B cell (primary cell): ENCODE data around the gene ANKRD9. TPM values are rescaled to one million over a fixed set of nuclear protein-coding genes. Genes with fewer than 3 reads are reported as not detected.

Experiments used
- ATAC-seq: fragments of 200-7000 bp; cut with Tn5 transposase; one replicate; pipeline ENCODE4 v1.10.0; 2021; ENCODE audit warnings: low read depth, mild to moderate bottlenecking, moderate number of reproducible peaks, moderate library complexity
- CTCF ChIA-PET: fragments of 350-600 bp; sonication (Branson Sonifier 250); formaldehyde crosslinking; loops from one replicate; lab custom pipeline; 2021; ENCODE audit warnings: antibody characterized with exemption, inconsistent platforms; lab: Charles Lee
- POLR2A ChIA-PET: fragments of 350-600 bp; sonication (Branson Sonifier 250); formaldehyde crosslinking; loops from one replicate; lab custom pipeline; 2021; ENCODE audit warnings: antibody characterized with exemption; lab: Charles Lee
- DNase-seq: peaks from one replicate; pipeline ENCODE4 v3.0.0; 2013
- H2AFZ ChIP-seq: 2 replicates; pipeline ENCODE4 v1.6.1; 2012; ENCODE audit warnings: mild to moderate bottlenecking, low read depth, low read length; ENCODE audit not compliant: insufficient read depth, poor library complexity, severe bottlenecking
- H3K27ac ChIP-seq, 2 donors: 1 replicate in 1 of 2; 2 replicates in 1 of 2; pipeline ENCODE4 v1.5.1; 2012 to 2013; ENCODE audit warnings: low read length in 2 of 2, mild to moderate bottlenecking in 2 of 2, moderate library complexity in 1 of 2
- H3K27me3 ChIP-seq, 4 experiments: fragments of 200-600 bp in 1 of 4; sonication (generic) in 1 of 4; replicated peaks in 1 of 4; 1 replicate in 2 of 4; 2 replicates in 2 of 4; pipeline versions ENCODE4 v1.6.1 to v1.7.0; 2013 to 2016; ENCODE audit warnings: low read length in 3 of 4, mild to moderate bottlenecking in 2 of 4, mixed read lengths in 1 of 4, moderate library complexity in 1 of 4; ENCODE audit not compliant: insufficient read depth in 4 of 4, control insufficient read depth in 3 of 4; ENCODE audit errors: control extremely low read depth in 1 of 4
- H3K36me3 ChIP-seq, 2 experiments: replicated peaks in 1 of 2; 1 replicate in 1 of 2; 2 replicates in 1 of 2; pipeline versions ENCODE4 v1.6.1 to v1.7.1; 2013; ENCODE audit warnings: low read length in 1 of 2; ENCODE audit not compliant: insufficient read depth in 2 of 2, control insufficient read depth in 1 of 2; ENCODE audit errors: control extremely low read depth in 1 of 2, extremely low read depth in 1 of 2
- H3K4me1 ChIP-seq, 2 donors: fragments of 200-600 bp in 1 of 2; sonication (generic) in 1 of 2; 1 replicate in 1 of 2; 2 replicates in 1 of 2; pipeline versions ENCODE4 v1.5.1 to v1.6.1; 2013 to 2017; ENCODE audit warnings: low read length in 2 of 2; ENCODE audit not compliant: control insufficient read depth in 2 of 2, insufficient read depth in 2 of 2
- H3K4me2 ChIP-seq: replicated peaks from 2 replicates; pipeline ENCODE3; 2012; ENCODE audit warnings: mild to moderate bottlenecking, low read depth, low read length; ENCODE audit not compliant: poor library complexity, severe bottlenecking
- H3K4me3 ChIP-seq, 5 experiments: fragments of 200-600 bp in 1 of 5; sonication (generic) in 1 of 5; 1 replicate in 3 of 5; 2 replicates in 2 of 5; pipeline versions ENCODE4 v1.5.1 to v1.7.0; 2011 to 2016; ENCODE audit warnings: low read length in 4 of 5, mild to moderate bottlenecking in 4 of 5, low read depth in 2 of 5, control low read depth in 1 of 5, moderate library complexity in 1 of 5; ENCODE audit not compliant: insufficient read depth in 1 of 5; ENCODE audit errors: control extremely low read depth in 1 of 5, extremely low read depth in 1 of 5
- H3K79me2 ChIP-seq: fragments of 200-600 bp; sonication (generic); one replicate; pipeline ENCODE4 v1.6.0; 2016; ENCODE audit warnings: low read length; ENCODE audit not compliant: control insufficient read depth, insufficient read depth
- H3K9ac ChIP-seq: fragments of 200-600 bp; sonication (generic); 2 replicates; pipeline ENCODE4 v1.6.1; 2017; ENCODE audit warnings: mild to moderate bottlenecking, low read length, moderate library complexity
- H3K9me3 ChIP-seq, 3 donors: one replicate each; pipeline versions ENCODE4 v1.6.1 to v1.7.1; 2013; ENCODE audit warnings: low read length in 2 of 3; ENCODE audit not compliant: control insufficient read depth in 2 of 3, insufficient read depth in 1 of 3; ENCODE audit errors: control extremely low read depth in 1 of 3
- H4K20me1 ChIP-seq: 2 replicates; pipeline ENCODE4 v1.6.0; 2012; ENCODE audit warnings: mild to moderate bottlenecking, low read length; ENCODE audit not compliant: insufficient read depth, control insufficient read depth, poor library complexity, severe bottlenecking
- H3K27ac Mint-ChIP-seq: one replicate; pipeline ENCODE4 v1.8.0; 2021; ENCODE audit warnings: mixed read lengths
- H3K27me3 Mint-ChIP-seq: one replicate; pipeline ENCODE4 v1.8.0; 2021; ENCODE audit warnings: mixed read lengths
- H3K4me1 Mint-ChIP-seq: one replicate; pipeline ENCODE4 v1.8.0; 2021; ENCODE audit warnings: mixed read lengths
- H3K4me3 Mint-ChIP-seq: one replicate; pipeline ENCODE4 v1.8.0; 2021; ENCODE audit warnings: mixed read lengths
- H3K9me3 Mint-ChIP-seq: one replicate; pipeline ENCODE4 v1.8.0; 2022; ENCODE audit warnings: mixed read lengths; ENCODE audit not compliant: insufficient read depth
- EZH2 ChIP-seq: IDR thresholded peaks from 2 replicates; pipeline ENCODE4 v1.6.1; 2012; ENCODE audit warnings: borderline replicate concordance, low read depth, mild to moderate bottlenecking, moderate library complexity, low read length; ENCODE audit not compliant: insufficient read depth, poor library complexity, severe bottlenecking
- WGBS: methylation state at CpG from one replicate; pipeline ENCODE4 v1.1.5; 2013; ENCODE audit warnings: missing lambda C conversion rate; ENCODE audit not compliant: insufficient coverage; 5-methylcytosine and 5-hydroxymethylcytosine counted together
- intact Hi-C: fragments of 100-400 bp; cut with micrococcal nuclease; formaldehyde crosslinking; loops from one replicate; pipeline ENCODE4 v1.10.0; 2022
- polyA plus RNA-seq: library from polyadenylated mRNA; depleted of rRNA; stranded (reverse); fragments of >200 nt; gene quantifications from 2 replicates; pipeline ENCODE4 v1.2.3, GENCODE V29; 2012
- total RNA-seq, 2 donors: library from RNA; stranded (reverse); fragments of 120-200 nt in 1 of 2; gene quantifications; 1 replicate in 1 of 2; 2 replicates in 1 of 2; pipeline versions ENCODE4 v1.2.3 to v1.2.4, GENCODE V29; 2013 to 2022
- TF ChIP-seq, protein P1 (sequence below): fragments of 200-600 bp; IDR thresholded peaks from one replicate; pipeline ENCODE4 v1.8.0; 2022; ENCODE audit warnings: antibody characterized with exemption, mild to moderate bottlenecking

Gene ANKRD9
- total and polyA plus RNA-seq, 2 donors (not counting 1 experiment from before 2014, with no cell fraction given) = 1.4 to 1.5 TPM

DNA sequence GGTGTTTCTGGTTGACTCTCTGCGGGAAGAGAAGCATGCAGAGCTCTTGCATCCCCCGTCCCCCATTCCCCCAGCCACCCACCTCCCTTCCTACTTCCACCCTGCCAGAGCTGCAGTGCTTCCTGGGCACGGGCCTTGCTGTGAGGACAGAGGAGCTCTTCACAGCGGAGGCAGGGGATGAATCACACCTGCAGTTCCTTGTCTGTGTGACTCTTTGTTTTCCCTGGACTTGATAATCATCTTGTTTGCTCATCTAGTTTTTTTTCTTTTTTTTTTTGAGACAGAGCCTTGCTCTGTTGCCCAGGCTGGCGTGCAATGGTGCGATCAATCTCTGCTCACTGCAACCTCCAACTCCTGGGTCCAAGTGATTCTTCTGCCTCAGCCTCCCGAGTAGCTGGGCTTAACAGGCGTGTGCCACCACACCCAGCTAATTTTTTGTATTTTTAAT lies 27.8 kb downstream of the ANKRD9 start:
- ChIA-PET CTCF (no interaction called here), POLR2A (no interaction called here)
- H3K27ac Mint-ChIP-seq = no peak overlapping the region
- intact Hi-C loops = no loop called here
- no peak overlapping the region for H2AFZ ChIP-seq
- no peaks in the 10 kb centered on the region for H3K4me1 Mint-ChIP-seq
- no peaks in the 10 kb centered on the region for H3K27me3 Mint-ChIP-seq
- no peaks in the 10 kb centered on the region for H3K27me3 ChIP-seq
- ATAC-seq (no peak), DNase-seq (no peak)
- H3K9ac ChIP-seq = no peak overlapping the region
- H3K4me1 ChIP-seq = no peaks in the 10 kb centered on the region
- H4K20me1 ChIP-seq = no peaks in the 10 kb centered on the region
- no peaks in the 10 kb centered on the region for H3K79me2 ChIP-seq
- H3K36me3 ChIP-seq = no peaks in the 10 kb centered on the region
- no peak overlapping the region for H3K27ac ChIP-seq
- no peak overlapping the region for H3K4me2 ChIP-seq
- peaks cover 0 to 18% (median 4%) of the 10 kb centered on the region in 3 donors for H3K9me3 ChIP-seq
- no peak for TF ChIP-seq EZH2
- TF ChIP-seq, protein P1, sequence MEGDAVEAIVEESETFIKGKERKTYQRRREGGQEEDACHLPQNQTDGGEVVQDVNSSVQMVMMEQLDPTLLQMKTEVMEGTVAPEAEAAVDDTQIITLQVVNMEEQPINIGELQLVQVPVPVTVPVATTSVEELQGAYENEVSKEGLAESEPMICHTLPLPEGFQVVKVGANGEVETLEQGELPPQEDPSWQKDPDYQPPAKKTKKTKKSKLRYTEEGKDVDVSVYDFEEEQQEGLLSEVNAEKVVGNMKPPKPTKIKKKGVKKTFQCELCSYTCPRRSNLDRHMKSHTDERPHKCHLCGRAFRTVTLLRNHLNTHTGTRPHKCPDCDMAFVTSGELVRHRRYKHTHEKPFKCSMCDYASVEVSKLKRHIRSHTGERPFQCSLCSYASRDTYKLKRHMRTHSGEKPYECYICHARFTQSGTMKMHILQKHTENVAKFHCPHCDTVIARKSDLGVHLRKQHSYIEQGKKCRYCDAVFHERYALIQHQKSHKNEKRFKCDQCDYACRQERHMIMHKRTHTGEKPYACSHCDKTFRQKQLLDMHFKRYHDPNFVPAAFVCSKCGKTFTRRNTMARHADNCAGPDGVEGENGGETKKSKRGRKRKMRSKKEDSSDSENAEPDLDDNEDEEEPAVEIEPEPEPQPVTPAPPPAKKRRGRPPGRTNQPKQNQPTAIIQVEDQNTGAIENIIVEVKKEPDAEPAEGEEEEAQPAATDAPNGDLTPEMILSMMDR = no peak
- WGBS = 94% methylated on average over 6 of the region's 8 CpGs
- no peak overlapping the region for H3K4me3 ChIP-seq
- peaks cover 4% of the 10 kb centered on the region for H3K9me3 Mint-ChIP-seq
- H3K4me3 Mint-ChIP-seq = no peak overlapping the region

DNA sequence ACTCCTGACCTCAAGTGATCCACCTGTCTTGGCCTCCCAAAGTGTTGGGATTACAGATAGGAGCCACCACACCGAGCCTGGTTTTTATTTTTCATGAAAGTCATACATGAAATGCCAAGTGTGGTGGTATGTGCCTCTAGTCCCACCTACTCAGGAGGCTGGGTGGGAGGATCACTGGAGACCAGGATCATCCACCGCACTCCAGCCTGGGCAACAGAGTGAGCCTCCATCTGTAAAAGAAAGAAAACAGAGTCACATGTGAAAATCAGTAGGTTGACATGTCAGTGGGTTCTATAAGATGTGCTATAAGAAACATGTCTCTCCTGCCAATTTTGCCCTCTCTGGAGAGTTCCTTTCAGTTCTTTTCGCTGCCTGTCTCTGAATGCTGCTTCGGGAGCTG lies 28.2 kb downstream of the ANKRD9 start:
- no peak for DNase-seq
- no peaks in the 10 kb centered on the region for H3K27me3 ChIP-seq
- H4K20me1 ChIP-seq = no peaks in the 10 kb centered on the region
- H3K9me3 ChIP-seq = peaks cover 0 to 18% (median 4%) of the 10 kb centered on the region in 3 donors
- no peaks in the 10 kb centered on the region for H3K79me2 ChIP-seq
- no peak overlapping the region for H3K27ac ChIP-seq
- Mint-ChIP-seq H3K27me3 (no peaks in the 10 kb centered on the region), H3K4me3 (no peak overlapping the region), H3K4me1 (no peaks in the 10 kb centered on the region), H3K27ac (no peak overlapping the region), H3K9me3 (peaks cover 4% of the 10 kb centered on the region)
- H3K4me3 ChIP-seq = no peak overlapping the region
- intact Hi-C loops = no loop called here
- WGBS = 97% methylated on average over 3 of the region's 4 CpGs
- TF ChIP-seq, protein P1 = no peak
- no peak for TF ChIP-seq EZH2
- ChIA-PET CTCF (no interaction called here), POLR2A (interaction anchor here (0.7 kb wide), 1 partner anchor 327 kb away, joined by 3 read pairs; no protein-coding TSS in a partner anchor)
- no peak overlapping the region for H3K9ac ChIP-seq
- H2AFZ ChIP-seq = no peak overlapping the region
- no peak overlapping the region for H3K4me2 ChIP-seq
- no peak for ATAC-seq
- no peaks in the 10 kb centered on the region for H3K4me1 ChIP-seq
- no peaks in the 10 kb centered on the region for H3K36me3 ChIP-seq
